Fibroblast of peridontal ligament (primary cell): Measurements from ENCODE around the gene DHX40.
A peak's percentile ranks its signal among the peaks of the same experiment; 100 is the strongest.
"Not testable (repeated sequence)": the region's sequence is repeated elsewhere in the genome, so short reads cannot be mapped to it uniquely, and the experiment has no call there.

Experiments
- DNase-seq: peaks from one replicate; pipeline ENCODE4 v3.0.0-alpha.2; 2010; ENCODE audit errors: extremely low read depth

Gene DHX40

GRCh38 chr17:59565171-59565958 lies at the start of gene DHX40:
Gene DHX40 (plus strand): TSS chr17:59565610. CDS start chr17:59565672, 62 bp downstream.
- DNase-seq = peak; percentile 94

- DNase-seq = no peak
These were observed 49.0 kb upstream of the DHX40 start for GRCh38 chr17:59516451-59516850.

- no peak for DNase-seq
These were observed 46.3 kb upstream of the DHX40 start for GRCh38 chr17:59519132-59519531.

GRCh38 chr17:59520251-59520650 lies 45.2 kb upstream of the DHX40 start:
- DNase-seq = no peak

GRCh38 chr17:59521465-59522126 lies 43.8 kb upstream of the DHX40 start:
- peak; percentile 69 for DNase-seq

- not testable (repeated sequence) for DNase-seq
These were observed 40.5 kb upstream of the DHX40 start for GRCh38 chr17:59524930-59525329.

GRCh38 chr17:59525668-59526067 lies 39.7 kb upstream of the DHX40 start:
- no peak for DNase-seq

GRCh38 chr17:59526451-59526850 lies 39.0 kb upstream of the DHX40 start:
- DNase-seq = no peak

- no peak for DNase-seq
These were observed 38.0 kb upstream of the DHX40 start for GRCh38 chr17:59527325-59527917.

GRCh38 chr17:59527931-59528330 lies 37.5 kb upstream of the DHX40 start:
- no peak for DNase-seq

- no peak for DNase-seq
These were observed 34.9 kb upstream of the DHX40 start for GRCh38 chr17:59530531-59530930.

GRCh38 chr17:59533694-59534093 lies 31.7 kb upstream of the DHX40 start:
- DNase-seq = no peak

- no peak for DNase-seq
These were observed 30.8 kb upstream of the DHX40 start for GRCh38 chr17:59534583-59534982.

- DNase-seq = no peak
These were observed 27.1 kb upstream of the DHX40 start for GRCh38 chr17:59538195-59538909.

- no peak for DNase-seq
These were observed 22.3 kb upstream of the DHX40 start for GRCh38 chr17:59542960-59543635.

- DNase-seq = no peak
These were observed 19.5 kb upstream of the DHX40 start for GRCh38 chr17:59545942-59546341.

- DNase-seq = no peak
These were observed 18.1 kb upstream of the DHX40 start for GRCh38 chr17:59547131-59547915.

- not testable (repeated sequence) for DNase-seq
These were observed 16.4 kb upstream of the DHX40 start for GRCh38 chr17:59548985-59549384.

- DNase-seq = no peak
These were observed 14.7 kb upstream of the DHX40 start for GRCh38 chr17:59550703-59551102.

GRCh38 chr17:59558039-59558438 lies 7.4 kb upstream of the DHX40 start:
- no peak for DNase-seq

- DNase-seq = peak; percentile 53
These were observed 6.5 kb upstream of the DHX40 start for GRCh38 chr17:59558953-59559352.
